ENCODE results near the gene LRRC8D. TPM values are rescaled to one million over a fixed set of nuclear protein-coding genes. Genes with fewer than 3 reads are reported as not detected.
"Not testable (repeated sequence)": the region's sequence is repeated elsewhere in the genome, so short reads cannot be mapped to it uniquely, and the experiment has no call there.

LRRC8D gene
- total RNA-seq, 2 donors from 2014 or later: 35.8 to 42.7 TPM

DNA sequence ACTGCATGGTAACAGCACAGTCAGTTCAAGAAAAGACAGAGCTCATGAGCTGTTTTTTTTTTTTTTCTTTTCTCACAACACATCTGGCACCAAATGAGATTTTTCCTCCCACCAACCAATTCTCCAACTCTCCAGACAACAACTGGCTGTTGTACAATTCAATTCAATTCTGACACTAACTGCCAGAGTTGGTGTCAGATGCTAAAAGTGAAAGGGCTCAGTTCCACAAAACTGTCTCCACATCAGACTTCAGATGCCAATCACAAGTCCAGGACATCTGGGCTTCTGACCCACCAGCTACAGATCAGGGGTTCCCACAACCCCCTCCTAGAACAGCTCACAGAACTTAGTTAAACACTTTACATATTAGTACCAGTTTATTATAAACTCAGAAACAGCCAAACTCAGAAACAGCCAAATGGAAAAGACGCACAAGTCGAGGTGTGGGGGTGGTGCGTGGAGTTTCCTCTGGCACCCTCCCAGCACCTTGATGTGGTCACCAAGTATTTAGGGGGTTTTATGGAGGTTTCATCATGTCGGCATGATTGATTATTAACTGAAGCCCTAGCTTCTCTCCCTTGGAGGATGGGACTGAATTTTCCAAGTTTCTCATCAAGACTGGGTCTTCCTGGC lies 39.2 kb upstream of the LRRC8D start:
- no peak for DNase-seq
- Histone ChIP-seq H3K4me3 (no peak overlapping the region), H3K36me3 (no peaks in the 10 kb centered on the region), H3K4me1 (no peaks in the 10 kb centered on the region), H3K9ac (ENCODE audit: low read depth in 2 of 2, low read length in 2 of 2) (no peak overlapping the region), H3K27me3 (no peaks in the 10 kb centered on the region), H3K27ac (no peak overlapping the region), H3K9me3 (no peaks in the 10 kb centered on the region)
- intact Hi-C loops (cut with DNase I): no loop called here
- TF ChIP-seq, protein P1, sequence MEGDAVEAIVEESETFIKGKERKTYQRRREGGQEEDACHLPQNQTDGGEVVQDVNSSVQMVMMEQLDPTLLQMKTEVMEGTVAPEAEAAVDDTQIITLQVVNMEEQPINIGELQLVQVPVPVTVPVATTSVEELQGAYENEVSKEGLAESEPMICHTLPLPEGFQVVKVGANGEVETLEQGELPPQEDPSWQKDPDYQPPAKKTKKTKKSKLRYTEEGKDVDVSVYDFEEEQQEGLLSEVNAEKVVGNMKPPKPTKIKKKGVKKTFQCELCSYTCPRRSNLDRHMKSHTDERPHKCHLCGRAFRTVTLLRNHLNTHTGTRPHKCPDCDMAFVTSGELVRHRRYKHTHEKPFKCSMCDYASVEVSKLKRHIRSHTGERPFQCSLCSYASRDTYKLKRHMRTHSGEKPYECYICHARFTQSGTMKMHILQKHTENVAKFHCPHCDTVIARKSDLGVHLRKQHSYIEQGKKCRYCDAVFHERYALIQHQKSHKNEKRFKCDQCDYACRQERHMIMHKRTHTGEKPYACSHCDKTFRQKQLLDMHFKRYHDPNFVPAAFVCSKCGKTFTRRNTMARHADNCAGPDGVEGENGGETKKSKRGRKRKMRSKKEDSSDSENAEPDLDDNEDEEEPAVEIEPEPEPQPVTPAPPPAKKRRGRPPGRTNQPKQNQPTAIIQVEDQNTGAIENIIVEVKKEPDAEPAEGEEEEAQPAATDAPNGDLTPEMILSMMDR (IDR thresholded peaks at IDR 0.05): no peak

DNA sequence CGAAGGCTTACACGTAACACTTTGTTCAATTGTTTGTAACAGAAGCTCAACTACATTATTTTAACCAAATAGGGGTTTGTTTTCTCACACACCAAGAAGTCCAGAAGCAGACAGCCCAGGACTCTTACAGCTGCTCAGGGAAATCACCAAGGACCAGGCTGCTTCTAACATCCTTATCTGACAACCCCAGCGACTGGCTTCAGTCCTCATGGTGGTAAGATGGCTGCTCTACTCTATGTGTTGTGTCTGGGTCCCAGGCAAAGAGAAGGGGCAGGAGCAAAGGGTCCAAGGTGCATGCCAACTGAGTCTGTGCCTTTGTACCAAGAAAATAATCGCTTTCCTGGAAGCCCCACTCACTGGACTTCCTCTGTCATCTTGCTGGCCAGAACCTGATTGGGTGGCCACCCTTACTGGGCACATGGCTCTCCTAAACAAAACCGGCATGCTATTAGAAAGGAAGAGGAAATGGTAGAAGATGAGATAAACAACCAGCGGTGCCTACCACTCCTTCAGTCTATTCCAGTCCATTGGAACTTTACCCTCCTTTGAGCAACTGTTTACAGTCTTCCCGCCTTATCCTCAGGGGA lies 34.1 kb upstream of the LRRC8D start:
- H3K27me3 ChIP-seq: no peaks in the 10 kb centered on the region
- no peaks in the 10 kb centered on the region for H3K9me3 ChIP-seq
- no peak overlapping the region for H3K4me3 ChIP-seq
- H3K4me1 ChIP-seq: no peaks in the 10 kb centered on the region
- no peak overlapping the region for H3K9ac ChIP-seq (ENCODE audit: low read depth in 2 of 2, low read length in 2 of 2)
- TF ChIP-seq, protein P1 (IDR thresholded peaks at IDR 0.05): no peak
- no peak for DNase-seq
- H3K27ac ChIP-seq: no peak overlapping the region
- no peaks in the 10 kb centered on the region for H3K36me3 ChIP-seq
- intact Hi-C loops (cut with DNase I): no loop called here

DNA sequence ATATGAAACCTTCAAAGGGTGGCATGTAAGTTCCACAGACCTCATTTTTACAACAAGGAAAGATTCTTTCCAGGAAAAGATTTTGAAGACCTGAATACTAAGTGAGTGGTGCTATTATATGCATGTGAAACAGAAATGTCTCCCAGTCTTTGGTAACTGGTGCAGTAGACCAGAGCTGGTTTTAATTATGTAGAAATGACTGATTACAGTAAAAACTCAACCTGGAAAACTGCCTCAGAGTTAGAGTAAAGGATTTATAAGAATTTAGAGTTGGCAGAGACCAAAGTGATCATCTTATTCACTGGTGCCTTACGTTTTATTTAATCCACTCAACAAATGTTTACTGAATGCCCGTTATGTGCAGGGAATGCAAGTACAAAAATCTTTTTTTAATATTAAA lies 30.2 kb upstream of the LRRC8D start:
- Histone ChIP-seq H3K27ac (no peak overlapping the region), H3K27me3 (no peaks in the 10 kb centered on the region), H3K9me3 (no peaks in the 10 kb centered on the region), H3K9ac (ENCODE audit: low read depth in 2 of 2, low read length in 2 of 2) (no peak overlapping the region), H3K4me3 (no peak overlapping the region), H3K36me3 (no peaks in the 10 kb centered on the region), H3K4me1 (no peaks in the 10 kb centered on the region)
- DNase-seq: no peak
- TF ChIP-seq, protein P1 (IDR thresholded peaks at IDR 0.05): no peak
- intact Hi-C loops (cut with DNase I): no loop called here

DNA sequence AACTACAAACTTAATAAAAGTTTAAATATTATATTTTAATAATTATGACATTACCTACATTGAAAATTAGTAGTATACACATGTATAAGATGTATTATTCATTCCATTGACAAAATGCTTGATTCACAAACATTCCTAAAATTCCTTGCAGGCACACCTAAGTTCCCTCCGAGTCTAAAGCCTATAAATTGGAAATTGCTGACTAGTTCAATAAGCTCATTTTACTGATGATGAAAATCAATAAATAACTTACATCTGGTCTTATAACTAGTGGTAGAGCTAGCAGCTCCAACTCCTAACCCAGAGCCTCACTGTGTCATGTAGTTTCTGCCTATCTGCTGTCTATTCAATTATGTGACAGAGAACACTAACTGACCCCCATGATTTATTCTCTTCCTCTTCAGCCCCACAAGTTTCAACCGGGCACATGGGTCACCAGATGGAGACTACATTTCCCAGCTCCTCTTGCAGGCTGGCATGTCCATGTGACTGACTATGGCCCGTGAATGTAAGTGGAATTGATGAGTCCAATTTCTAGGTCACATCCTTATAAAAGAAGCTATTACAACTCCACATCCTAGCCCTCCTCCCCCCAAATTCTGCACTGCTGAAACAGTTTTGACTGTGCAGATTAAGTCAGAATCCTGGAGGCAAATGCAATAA lies 29.6 kb upstream of the LRRC8D start:
- no peak overlapping the region for H3K9ac ChIP-seq (ENCODE audit: low read depth in 2 of 2, low read length in 2 of 2)
- TF ChIP-seq, protein P1 (IDR thresholded peaks at IDR 0.05): no peak
- H3K9me3 ChIP-seq: no peaks in the 10 kb centered on the region
- DNase-seq: no peak
- no peaks in the 10 kb centered on the region for H3K27me3 ChIP-seq
- H3K4me1 ChIP-seq: no peaks in the 10 kb centered on the region
- no peak overlapping the region for H3K27ac ChIP-seq
- H3K4me3 ChIP-seq: no peak overlapping the region
- intact Hi-C loops (cut with DNase I): no loop called here
- H3K36me3 ChIP-seq: no peaks in the 10 kb centered on the region

DNA sequence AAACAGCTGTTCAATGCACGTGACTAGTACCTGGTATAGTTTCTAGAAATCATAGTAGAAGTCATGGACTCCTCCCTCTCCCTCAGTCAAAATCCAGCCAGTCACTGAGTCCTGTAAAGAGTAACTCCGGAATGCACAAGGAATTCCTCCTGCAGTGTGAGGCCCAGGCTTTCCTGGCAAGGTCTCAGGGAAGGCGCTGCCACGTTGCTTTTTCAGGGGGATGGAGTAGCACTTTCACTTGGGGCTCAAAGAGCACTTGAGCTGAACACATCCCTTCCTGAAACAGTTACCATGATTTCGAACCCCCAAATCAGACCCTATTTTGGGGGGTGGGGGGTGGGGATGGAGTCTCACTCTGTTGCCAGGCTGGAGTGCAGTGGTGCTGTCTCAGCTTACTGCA lies 26.4 kb upstream of the LRRC8D start:
- H3K9ac ChIP-seq (ENCODE audit: low read depth in 2 of 2, low read length in 2 of 2): no peak overlapping the region
- no peaks in the 10 kb centered on the region for H3K4me1 ChIP-seq
- no peaks in the 10 kb centered on the region for H3K36me3 ChIP-seq
- H3K27me3 ChIP-seq: no peaks in the 10 kb centered on the region
- no peaks in the 10 kb centered on the region for H3K9me3 ChIP-seq
- H3K4me3 ChIP-seq: no peak overlapping the region
- TF ChIP-seq, protein P1 (IDR thresholded peaks at IDR 0.05): no peak
- DNase-seq: no peak
- no peak overlapping the region for H3K27ac ChIP-seq
- intact Hi-C loops (cut with DNase I): no loop called here

DNA sequence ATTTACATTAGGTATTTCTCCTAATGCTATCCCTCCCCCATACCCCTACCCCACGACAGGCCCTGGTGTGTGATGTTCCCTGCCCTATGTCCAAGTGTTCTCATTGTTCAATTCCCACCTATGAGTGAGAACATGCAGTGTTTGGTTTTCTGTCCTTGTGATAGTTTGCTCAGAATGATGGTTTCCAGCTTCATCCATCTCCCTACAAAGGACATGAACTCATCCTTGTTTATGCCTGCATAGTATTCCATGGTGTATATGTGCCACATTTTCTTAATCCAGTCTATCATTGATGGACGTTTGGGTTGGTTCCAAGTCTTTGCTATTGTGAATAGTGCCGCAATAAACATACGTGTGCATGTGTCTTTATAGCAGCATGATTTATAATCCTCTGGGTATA lies 25.3 kb upstream of the LRRC8D start:
- H3K36me3 ChIP-seq; H3K9ac ChIP-seq (ENCODE audit: low read depth in 2 of 2, low read length in 2 of 2); DNase-seq; H3K27me3 ChIP-seq; H3K4me1 ChIP-seq; H3K27ac ChIP-seq; H3K4me3 ChIP-seq; H3K9me3 ChIP-seq; intact Hi-C loops (cut with DNase I): not testable (repeated sequence)

DNA sequence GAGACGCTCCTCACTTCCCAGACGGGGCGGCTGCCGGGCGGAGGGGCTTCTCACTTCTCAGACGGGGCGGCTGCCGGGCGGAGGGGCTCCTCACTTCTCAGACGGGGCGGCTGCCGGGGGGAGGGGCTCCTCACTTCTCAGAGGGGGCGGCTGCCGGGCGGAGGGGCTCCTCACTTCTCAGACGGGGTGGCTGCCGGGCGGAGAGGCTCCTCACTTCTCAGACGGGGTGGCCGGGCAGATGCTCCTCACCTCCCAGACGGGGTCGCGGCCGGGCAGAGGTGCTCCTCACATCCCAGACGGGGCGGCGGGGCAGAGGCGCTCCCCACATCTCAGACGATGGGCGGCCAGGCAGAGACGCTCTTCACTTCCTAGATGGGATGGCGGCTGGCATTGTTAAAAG lies 23.0 kb upstream of the LRRC8D start:
- H3K4me1 ChIP-seq; H3K27ac ChIP-seq; H3K9ac ChIP-seq (ENCODE audit: low read depth in 2 of 2, low read length in 2 of 2); H3K4me3 ChIP-seq; H3K27me3 ChIP-seq; H3K9me3 ChIP-seq; H3K36me3 ChIP-seq; DNase-seq; intact Hi-C loops (cut with DNase I): not testable (repeated sequence)
